LNCaP clone FGC (cell line): ENCODE measurements around the gene ANXA7.

Experiments
- DNase-seq: peaks from one replicate; pipeline ENCODE4 v3.0.0-alpha.2; 2011; ENCODE audit warnings: low read depth
- H3K4me3 ChIP-seq: 2 replicates; pipeline ENCODE4 v1.5.1; 2011; ENCODE audit warnings: mild to moderate bottlenecking, low read depth, low read length, control low read depth
- TF ChIP-seq, protein P1 (sequence below): IDR thresholded peaks from 2 replicates; pipeline ENCODE4 v1.5.1; 2012; ENCODE audit warnings: mild to moderate bottlenecking; ENCODE audit not compliant: control insufficient read depth, insufficient read depth; ENCODE audit errors: extremely low read depth

ANXA7 gene

GRCh38 chr10:73413528-73414229 is at the start of gene ANXA7:
Gene ANXA7 (minus strand): TSS chr10:73414058. CDS start chr10:73400856, 13,202 bp downstream.
- peak within 1 kb of the TSS; percentile 96 for H3K4me3 ChIP-seq
- DNase-seq, result peak; percentile 56
- TF ChIP-seq, protein P1, sequence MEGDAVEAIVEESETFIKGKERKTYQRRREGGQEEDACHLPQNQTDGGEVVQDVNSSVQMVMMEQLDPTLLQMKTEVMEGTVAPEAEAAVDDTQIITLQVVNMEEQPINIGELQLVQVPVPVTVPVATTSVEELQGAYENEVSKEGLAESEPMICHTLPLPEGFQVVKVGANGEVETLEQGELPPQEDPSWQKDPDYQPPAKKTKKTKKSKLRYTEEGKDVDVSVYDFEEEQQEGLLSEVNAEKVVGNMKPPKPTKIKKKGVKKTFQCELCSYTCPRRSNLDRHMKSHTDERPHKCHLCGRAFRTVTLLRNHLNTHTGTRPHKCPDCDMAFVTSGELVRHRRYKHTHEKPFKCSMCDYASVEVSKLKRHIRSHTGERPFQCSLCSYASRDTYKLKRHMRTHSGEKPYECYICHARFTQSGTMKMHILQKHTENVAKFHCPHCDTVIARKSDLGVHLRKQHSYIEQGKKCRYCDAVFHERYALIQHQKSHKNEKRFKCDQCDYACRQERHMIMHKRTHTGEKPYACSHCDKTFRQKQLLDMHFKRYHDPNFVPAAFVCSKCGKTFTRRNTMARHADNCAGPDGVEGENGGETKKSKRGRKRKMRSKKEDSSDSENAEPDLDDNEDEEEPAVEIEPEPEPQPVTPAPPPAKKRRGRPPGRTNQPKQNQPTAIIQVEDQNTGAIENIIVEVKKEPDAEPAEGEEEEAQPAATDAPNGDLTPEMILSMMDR, result peak; percentile 18; the same call in 1 of the 2 replicates

- H3K4me3 ChIP-seq, result no peak overlapping the region
- no peak for DNase-seq
- TF ChIP-seq, protein P1, result no peak
These were observed 47.0 kb upstream of the ANXA7 start for GRCh38 chr10:73460897-73461296.

- TF ChIP-seq, protein P1, result no peak
- no peak overlapping the region for H3K4me3 ChIP-seq
- no peak for DNase-seq
These were observed 45.9 kb upstream of the ANXA7 start for GRCh38 chr10:73459683-73460314.

DNA sequence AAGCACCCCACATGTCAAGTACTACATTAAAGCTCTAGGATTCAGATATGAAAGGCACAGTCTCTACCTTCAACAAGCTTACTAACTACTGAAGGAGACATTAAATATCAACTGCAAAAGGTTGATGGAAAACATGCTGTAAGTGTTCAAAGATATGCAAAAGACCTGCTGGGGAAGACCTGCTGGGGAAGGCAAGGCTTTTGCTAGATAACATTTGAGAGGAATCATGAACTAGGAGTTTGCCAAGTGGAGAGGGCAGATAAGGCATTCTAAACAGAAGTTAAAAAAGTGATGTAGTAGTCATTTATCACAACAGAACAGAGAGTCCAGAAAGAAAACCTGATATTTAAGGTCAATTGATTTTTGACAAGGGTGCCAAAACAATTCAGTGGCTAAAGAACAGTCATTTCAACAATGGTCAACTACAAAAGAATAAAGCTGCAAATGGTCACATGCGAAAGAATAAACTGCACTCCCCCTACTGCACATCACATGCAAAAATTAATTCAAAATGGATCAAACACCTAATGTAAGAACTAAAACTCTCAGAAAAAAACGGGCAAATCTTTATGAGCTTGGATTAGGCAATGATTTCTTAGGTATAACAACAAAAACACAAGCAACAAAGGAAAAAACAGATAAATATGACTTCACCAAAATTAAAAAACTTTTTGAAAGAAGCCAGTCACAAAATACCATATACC is 42.5 kb upstream of the ANXA7 start:
- TF ChIP-seq, protein P1, result no peak
- no peak overlapping the region for H3K4me3 ChIP-seq
- DNase-seq, result no peak

DNA sequence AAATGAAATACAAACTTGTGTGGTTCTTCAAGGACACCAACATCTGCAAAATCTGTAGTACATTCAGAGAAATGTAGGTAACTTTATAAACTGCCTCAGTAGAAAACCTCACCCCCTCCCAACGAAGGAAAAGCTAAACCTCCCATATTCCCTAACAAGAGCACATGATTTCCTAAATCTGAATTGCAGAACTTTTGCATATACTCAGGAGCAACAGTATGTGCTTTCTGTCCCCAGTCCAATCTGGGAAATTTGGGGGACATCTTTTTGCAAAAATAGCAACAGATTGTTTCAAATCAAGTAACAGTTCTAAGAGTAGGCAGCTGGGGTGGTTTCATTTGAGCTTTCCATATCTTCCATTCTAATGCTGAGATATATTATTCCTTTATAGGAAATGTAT is 35.3 kb upstream of the ANXA7 start:
- H3K4me3 ChIP-seq, result no peak overlapping the region
- TF ChIP-seq, protein P1, result no peak
- DNase-seq, result no peak

DNA sequence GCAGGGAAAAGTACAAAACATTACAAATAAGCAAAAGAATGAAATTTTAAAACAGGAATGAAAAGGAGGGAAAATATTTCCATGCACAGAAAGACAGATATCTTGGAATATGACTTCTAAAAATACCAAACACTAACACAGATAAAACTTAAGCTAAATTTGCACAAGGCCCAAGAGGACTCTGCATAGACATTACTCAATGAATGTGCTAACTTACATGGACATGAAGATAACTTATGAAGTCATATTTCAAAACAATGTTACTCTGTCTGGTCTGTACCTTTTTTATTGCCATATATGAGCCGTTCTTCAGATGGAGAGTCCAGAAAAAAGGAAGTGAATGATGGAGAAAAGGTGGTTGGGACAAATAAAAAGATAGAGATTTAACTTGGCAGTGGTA is 34.5 kb upstream of the ANXA7 start:
- TF ChIP-seq, protein P1, result no peak
- no peak overlapping the region for H3K4me3 ChIP-seq
- DNase-seq, result no peak

- TF ChIP-seq, protein P1, result no peak
- H3K4me3 ChIP-seq, result no peak overlapping the region
- no peak for DNase-seq
These were observed 33.1 kb upstream of the ANXA7 start for GRCh38 chr10:73446926-73447325.
